HEK293 (cell line): ENCODE measurements around the gene UPF2.

Source experiments
- CTCF ChIA-PET: fragments of 350-600 bp; formaldehyde crosslinking; extraction: SDS; loops from one replicate; lab custom pipeline; 2021; ENCODE audit warnings: antibody characterized with exemption; lab: Yijun Ruan, JAX
- POLR2A ChIA-PET: fragments of 300-600 bp; formaldehyde crosslinking; extraction: SDS; loops from one replicate; lab custom pipeline; 2020; ENCODE audit warnings: antibody characterized with exemption, inconsistent platforms; lab: Yijun Ruan, JAX
- H3K27ac ChIP-seq: fragments of 200-500 bp; sonication (Bioruptor generic); 2 replicates; pipeline ENCODE4 v1.5.1; 2014; ENCODE audit warnings: low read depth, low read length, control low read depth, inconsistent platforms; ENCODE audit errors: extremely low read depth
- H3K36me3 ChIP-seq, 2 experiments: fragments of 200-500 bp in 1 of 2; sonication (Bioruptor generic) in 1 of 2; 1 replicate in 1 of 2; 2 replicates in 1 of 2; pipeline ENCODE4 v1.5.1; 2014 to 2017; ENCODE audit warnings: inconsistent platforms in 2 of 2, low read length in 2 of 2; ENCODE audit not compliant: control insufficient read depth in 2 of 2, insufficient read depth in 1 of 2
- H3K4me1 ChIP-seq: fragments of 200-500 bp; sonication (Bioruptor generic); 2 replicates; pipeline ENCODE4 v1.5.1; 2014; ENCODE audit warnings: mild to moderate bottlenecking, low read length, inconsistent platforms; ENCODE audit not compliant: control insufficient read depth, insufficient read depth
- H3K4me3 ChIP-seq: 2 replicates; pipeline ENCODE4 v1.5.1; 2011; ENCODE audit warnings: low read depth, mild to moderate bottlenecking, control low read depth, low read length, moderate library complexity
- H3K9me3 ChIP-seq: fragments of 200-500 bp; sonication (Bioruptor generic); 2 replicates; pipeline ENCODE4 v1.5.1; 2014; ENCODE audit warnings: low read depth, low read length, inconsistent platforms; ENCODE audit not compliant: control insufficient read depth, insufficient read depth
- KLF16 ChIP-seq: fragments of 450-650 bp; formaldehyde crosslinking; IDR thresholded peaks from 2 replicates; pipeline ENCODE4 v1.5.1; 2017; ENCODE audit warnings: missing biosample characterization, missing genetic modification characterization
- SALL2 ChIP-seq: fragments of 450-650 bp; formaldehyde crosslinking; IDR thresholded peaks from 2 replicates; pipeline ENCODE4 v1.5.0; 2017; ENCODE audit warnings: missing biosample characterization, mild to moderate bottlenecking, missing genetic modification characterization, borderline replicate concordance
- YY1 ChIP-seq: fragments of 450-650 bp; formaldehyde crosslinking; IDR thresholded peaks from 2 replicates; pipeline ENCODE4 v1.5.1; 2018; ENCODE audit warnings: missing biosample characterization, missing genetic modification characterization
- ZFP41 ChIP-seq: fragments of 450-650 bp; formaldehyde crosslinking; IDR thresholded peaks from 2 replicates; pipeline ENCODE4 v1.5.1; 2016; ENCODE audit warnings: missing biosample characterization, missing genetic modification characterization, borderline replicate concordance
- ZIC2 ChIP-seq: fragments of 450-650 bp; formaldehyde crosslinking; IDR thresholded peaks from 2 replicates; pipeline ENCODE4 v1.5.1; 2016; ENCODE audit warnings: missing biosample characterization, missing genetic modification characterization
- ZNF133 ChIP-seq: fragments of 450-650 bp; formaldehyde crosslinking; IDR thresholded peaks from 2 replicates; pipeline ENCODE4 v1.5.1; 2016; ENCODE audit warnings: missing biosample characterization, missing genetic modification characterization
- ZNF19 ChIP-seq: fragments of 450-650 bp; formaldehyde crosslinking; IDR thresholded peaks from 2 replicates; pipeline ENCODE4; 2016; ENCODE audit warnings: missing biosample characterization, missing genetic modification characterization, low read depth
- ZNF211 ChIP-seq: fragments of 450-650 bp; formaldehyde crosslinking; IDR thresholded peaks from 2 replicates; pipeline ENCODE4 v1.5.1; 2016; ENCODE audit warnings: low read depth, missing biosample characterization, missing genetic modification characterization
- ZNF221 ChIP-seq: fragments of 450-650 bp; formaldehyde crosslinking; IDR thresholded peaks from 2 replicates; pipeline ENCODE4 v1.5.1; 2017; ENCODE audit warnings: missing biosample characterization, missing genetic modification characterization, borderline replicate concordance
- ZNF274 ChIP-seq, 2 experiments: fragments of 200-500 bp in 1 of 2; fragments of 450-650 bp in 1 of 2; sonication (Bioruptor generic) in 1 of 2; formaldehyde crosslinking in 1 of 2; IDR thresholded peaks; 2 replicates each; pipeline versions ENCODE4 v1.5.1 to v1.6.1; 2014 to 2016; ENCODE audit warnings: borderline replicate concordance in 1 of 2, inconsistent platforms in 1 of 2, low read length in 1 of 2, missing biosample characterization in 1 of 2, missing genetic modification characterization in 1 of 2
- ZNF311 ChIP-seq: fragments of 450-650 bp; formaldehyde crosslinking; IDR thresholded peaks from 2 replicates; pipeline ENCODE4 v1.5.1; 2017; ENCODE audit warnings: missing biosample characterization, missing genetic modification characterization, borderline replicate concordance
- ZNF585B ChIP-seq: fragments of 450-650 bp; formaldehyde crosslinking; IDR thresholded peaks from 2 replicates; pipeline ENCODE4 v1.5.1; 2016; ENCODE audit warnings: missing biosample characterization, missing genetic modification characterization
- ZSCAN30 ChIP-seq: fragments of 450-650 bp; IDR thresholded peaks from 2 replicates; pipeline ENCODE4 v1.5.1; 2018; ENCODE audit warnings: missing biosample characterization, mild to moderate bottlenecking, missing genetic modification characterization, moderate library complexity
- TF ChIP-seq, protein P1 (sequence below): fragments of 450-650 bp; formaldehyde crosslinking; IDR thresholded peaks from 2 replicates; pipeline ENCODE4 v1.5.1; 2016; ENCODE audit warnings: missing biosample characterization, missing genetic modification characterization
- TF ChIP-seq, protein P2 (sequence below): fragments of 450-650 bp; formaldehyde crosslinking; IDR thresholded peaks from 2 replicates; pipeline ENCODE4 v1.5.1; 2016; ENCODE audit warnings: missing biosample characterization, missing genetic modification characterization
- TF ChIP-seq, protein P3 (sequence below): fragments of 450-650 bp; IDR thresholded peaks from 2 replicates; pipeline ENCODE4 v1.5.1; 2018; ENCODE audit warnings: missing biosample characterization, missing genetic modification characterization

UPF2 gene

DNA sequence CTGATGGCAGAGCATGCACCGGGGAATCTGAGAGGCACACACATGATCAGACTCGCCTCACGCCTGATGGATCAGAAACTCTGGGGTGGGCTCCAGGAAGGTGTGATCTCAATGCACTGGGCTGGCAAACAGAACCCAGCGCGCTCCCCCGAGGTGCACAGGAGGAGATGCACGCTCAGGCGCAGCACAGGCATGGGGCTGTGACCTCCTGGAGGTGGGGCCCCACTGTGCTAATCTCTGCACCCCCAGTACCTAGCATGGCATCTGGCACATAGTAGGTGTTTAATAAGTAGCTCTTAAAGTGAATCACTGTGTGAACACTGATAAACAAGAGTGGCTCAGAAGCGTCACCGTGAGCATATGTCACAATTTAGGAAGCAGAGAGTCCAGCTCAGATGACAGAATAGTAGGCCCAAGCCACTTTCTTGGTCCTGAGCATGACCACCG is 161.6 kb downstream of the UPF2 start:
- Histone ChIP-seq H3K9me3 (no peaks in the 10 kb centered on the region), H3K27ac (no peak overlapping the region), H3K36me3 (no peaks in the 10 kb centered on the region), H3K4me3 (no peak overlapping the region), H3K4me1 (no peaks in the 10 kb centered on the region)
- no peak for TF ChIP-seq ZNF133 (tag by site-specific recombination)
- TF ChIP-seq KLF16: no peak
- peak; percentile 45; the same call in 1 of the 2 replicates for TF ChIP-seq ZIC2
- ChIA-PET CTCF (interaction anchor here (0.6 to 1.8 kb wide), 4 partner anchors 29 to 106 kb away, joined by 3 to 11 read pairs (median 4); no protein-coding TSS in a partner anchor), POLR2A (interaction anchor here (1.7 kb wide), 1 partner anchor 17 kb away, joined by 6 read pairs; no protein-coding TSS in a partner anchor)

DNA sequence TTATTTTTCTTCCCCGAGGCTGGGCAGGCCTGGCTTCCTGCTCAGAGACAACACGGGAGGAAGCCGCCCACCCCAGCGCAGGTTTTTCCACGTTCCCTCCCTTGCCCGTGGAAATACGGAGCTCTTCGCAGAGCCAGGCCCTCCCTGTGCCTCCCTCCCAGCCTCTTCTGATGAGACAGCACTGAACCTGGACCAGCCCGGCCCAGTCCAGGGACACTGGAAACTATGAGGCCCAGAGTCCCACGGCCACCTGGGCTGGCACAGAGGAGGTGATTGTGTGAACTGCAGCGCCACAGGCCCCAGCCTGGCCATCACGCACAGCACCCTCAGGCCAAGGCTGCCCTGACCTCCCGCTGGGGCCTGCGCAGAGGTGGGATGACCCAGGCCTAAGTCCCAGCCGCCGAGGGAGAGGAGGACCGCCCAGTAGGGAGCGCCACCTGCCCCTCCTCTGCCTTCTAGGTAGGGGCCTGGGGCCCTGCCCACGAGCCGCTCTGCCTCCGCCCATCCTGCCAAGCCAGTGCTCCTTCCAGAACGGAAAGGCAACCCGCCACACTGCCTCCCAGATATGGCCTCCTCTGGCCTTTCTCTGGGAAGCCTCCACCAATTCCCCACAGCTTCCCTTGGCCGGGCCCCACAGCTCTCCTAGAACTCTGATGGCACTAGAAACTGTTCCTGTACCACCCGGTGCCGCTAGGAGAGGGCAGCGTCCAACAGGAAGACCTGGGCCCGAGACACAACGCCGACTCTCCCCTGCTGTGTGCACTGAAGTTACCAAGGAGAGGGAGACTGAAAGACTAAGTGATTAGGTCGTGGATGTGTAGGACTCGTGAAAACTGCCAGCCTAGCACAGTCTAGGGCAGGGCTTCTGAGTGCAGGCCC is 162.2 kb downstream of the UPF2 start:
- no peaks in the 10 kb centered on the region for H3K4me1 ChIP-seq
- no peak overlapping the region for H3K4me3 ChIP-seq
- no peak overlapping the region for H3K27ac ChIP-seq
- TF ChIP-seq SALL2 (tag by site-specific recombination) (no peak), ZSCAN30 (tag by site-specific recombination) (no peak), ZNF19 (tag by site-specific recombination) (no peak), ZNF211 (tag by site-specific recombination) (no peak), YY1 (tag by site-specific recombination) (no peak), ZIC2 (no peak)
- TF ChIP-seq, all 188 proteins: peak for 0
- H3K9me3 ChIP-seq: no peaks in the 10 kb centered on the region
- no peaks in the 10 kb centered on the region for H3K36me3 ChIP-seq
- ChIA-PET CTCF (interaction anchor here (0.6 to 1.8 kb wide), 2 partner anchors 28 to 106 kb away, joined by 3 to 6 read pairs; no protein-coding TSS in a partner anchor), POLR2A (no interaction called here)

DNA sequence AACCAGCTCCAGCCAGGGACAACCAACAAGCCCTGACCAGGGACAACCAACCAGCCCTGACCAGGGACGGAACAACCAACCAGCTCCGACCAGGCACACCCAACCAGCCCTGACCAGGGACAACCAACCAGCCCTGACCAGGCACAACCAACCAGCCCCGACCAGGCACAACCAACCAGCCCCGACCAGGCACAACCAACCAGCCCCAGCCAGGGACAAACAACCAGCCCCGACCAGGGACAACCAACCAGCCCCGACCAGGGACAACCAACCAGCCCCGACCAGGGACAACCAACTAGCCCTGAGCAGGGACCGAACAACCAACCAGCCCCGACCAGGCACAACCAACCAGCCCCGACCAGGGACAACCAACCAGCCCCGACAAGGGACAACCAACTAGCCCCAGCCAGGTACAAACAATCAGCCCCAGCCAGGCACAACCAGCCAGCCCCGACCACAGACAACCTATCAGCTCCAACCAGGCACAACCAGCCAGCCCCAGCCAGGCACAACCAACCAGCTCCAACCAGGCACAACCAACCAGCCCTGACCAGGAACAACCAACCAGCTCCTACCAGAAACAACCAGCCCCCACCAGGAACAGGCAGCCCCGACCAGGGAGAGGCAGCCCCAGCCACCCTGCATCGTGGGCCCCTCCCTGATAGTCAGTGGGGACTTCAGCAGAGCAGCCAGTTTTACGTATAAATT is 163.1 kb downstream of the UPF2 start:
- Histone ChIP-seq H3K36me3 (no peaks in the 10 kb centered on the region), H3K27ac (no peak overlapping the region)
- POLR2A ChIA-PET: no interaction called here
- TF ChIP-seq, protein P1, sequence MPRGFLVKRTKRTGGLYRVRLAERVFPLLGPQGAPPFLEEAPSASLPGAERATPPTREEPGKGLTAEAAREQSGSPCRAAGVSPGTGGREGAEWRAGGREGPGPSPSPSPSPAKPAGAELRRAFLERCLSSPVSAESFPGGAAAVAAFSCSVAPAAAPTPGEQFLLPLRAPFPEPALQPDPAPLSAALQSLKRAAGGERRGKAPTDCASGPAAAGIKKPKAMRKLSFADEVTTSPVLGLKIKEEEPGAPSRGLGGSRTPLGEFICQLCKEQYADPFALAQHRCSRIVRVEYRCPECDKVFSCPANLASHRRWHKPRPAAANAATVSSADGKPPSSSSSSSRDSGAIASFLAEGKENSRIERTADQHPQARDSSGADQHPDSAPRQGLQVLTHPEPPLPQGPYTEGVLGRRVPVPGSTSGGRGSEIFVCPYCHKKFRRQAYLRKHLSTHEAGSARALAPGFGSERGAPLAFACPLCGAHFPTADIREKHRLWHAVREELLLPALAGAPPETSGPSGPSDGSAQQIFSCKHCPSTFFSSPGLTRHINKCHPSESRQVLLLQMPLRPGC (tag by site-specific recombination): no peak
- TF ChIP-seq ZNF585B: no peak
- TF ChIP-seq ZNF274 (IDR thresholded peaks at IDR 0.05; ENCODE audit: low read length): no peak
- TF ChIP-seq ZNF274 (tag by site-specific recombination; IDR thresholded peaks at IDR 0.05; ENCODE audit: borderline replicate concordance): no peak
- TF ChIP-seq ZNF221 (tag by site-specific recombination): no peak
- TF ChIP-seq, protein P2, sequence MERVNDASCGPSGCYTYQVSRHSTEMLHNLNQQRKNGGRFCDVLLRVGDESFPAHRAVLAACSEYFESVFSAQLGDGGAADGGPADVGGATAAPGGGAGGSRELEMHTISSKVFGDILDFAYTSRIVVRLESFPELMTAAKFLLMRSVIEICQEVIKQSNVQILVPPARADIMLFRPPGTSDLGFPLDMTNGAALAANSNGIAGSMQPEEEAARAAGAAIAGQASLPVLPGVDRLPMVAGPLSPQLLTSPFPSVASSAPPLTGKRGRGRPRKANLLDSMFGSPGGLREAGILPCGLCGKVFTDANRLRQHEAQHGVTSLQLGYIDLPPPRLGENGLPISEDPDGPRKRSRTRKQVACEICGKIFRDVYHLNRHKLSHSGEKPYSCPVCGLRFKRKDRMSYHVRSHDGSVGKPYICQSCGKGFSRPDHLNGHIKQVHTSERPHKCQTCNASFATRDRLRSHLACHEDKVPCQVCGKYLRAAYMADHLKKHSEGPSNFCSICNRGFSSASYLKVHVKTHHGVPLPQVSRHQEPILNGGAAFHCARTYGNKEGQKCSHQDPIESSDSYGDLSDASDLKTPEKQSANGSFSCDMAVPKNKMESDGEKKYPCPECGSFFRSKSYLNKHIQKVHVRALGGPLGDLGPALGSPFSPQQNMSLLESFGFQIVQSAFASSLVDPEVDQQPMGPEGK: no peak
- TF ChIP-seq ZNF311 (tag by site-specific recombination): no peak
- TF ChIP-seq, protein P3, sequence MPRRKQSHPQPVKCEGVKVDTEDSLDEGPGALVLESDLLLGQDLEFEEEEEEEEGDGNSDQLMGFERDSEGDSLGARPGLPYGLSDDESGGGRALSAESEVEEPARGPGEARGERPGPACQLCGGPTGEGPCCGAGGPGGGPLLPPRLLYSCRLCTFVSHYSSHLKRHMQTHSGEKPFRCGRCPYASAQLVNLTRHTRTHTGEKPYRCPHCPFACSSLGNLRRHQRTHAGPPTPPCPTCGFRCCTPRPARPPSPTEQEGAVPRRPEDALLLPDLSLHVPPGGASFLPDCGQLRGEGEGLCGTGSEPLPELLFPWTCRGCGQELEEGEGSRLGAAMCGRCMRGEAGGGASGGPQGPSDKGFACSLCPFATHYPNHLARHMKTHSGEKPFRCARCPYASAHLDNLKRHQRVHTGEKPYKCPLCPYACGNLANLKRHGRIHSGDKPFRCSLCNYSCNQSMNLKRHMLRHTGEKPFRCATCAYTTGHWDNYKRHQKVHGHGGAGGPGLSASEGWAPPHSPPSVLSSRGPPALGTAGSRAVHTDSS (tag by site-specific recombination): no peak
- TF ChIP-seq ZFP41 (tag by site-specific recombination): no peak
- TF ChIP-seq, all 188 proteins: peak for 0
- Histone ChIP-seq H3K9me3 (no peaks in the 10 kb centered on the region), H3K4me1 (no peaks in the 10 kb centered on the region; the same call in 1 of the 2 replicates), H3K4me3 (no peak overlapping the region)
- CTCF ChIA-PET: no interaction called here
